HG02642 (cell line): ENCODE results near the gene PCDH9.
"Not testable (repeated sequence)": the region's sequence is repeated elsewhere in the genome, so short reads cannot be mapped to it uniquely, and the experiment has no call there.

Experiments used
- ATAC-seq: cut with Tn5 transposase; IDR thresholded peaks from one replicate; pipeline ENCODE4 v1.9.1; 2021; ENCODE audit warnings: mild to moderate bottlenecking; ENCODE audit not compliant: unreplicated experiment, poor library complexity

The PCDH9 gene

DNA sequence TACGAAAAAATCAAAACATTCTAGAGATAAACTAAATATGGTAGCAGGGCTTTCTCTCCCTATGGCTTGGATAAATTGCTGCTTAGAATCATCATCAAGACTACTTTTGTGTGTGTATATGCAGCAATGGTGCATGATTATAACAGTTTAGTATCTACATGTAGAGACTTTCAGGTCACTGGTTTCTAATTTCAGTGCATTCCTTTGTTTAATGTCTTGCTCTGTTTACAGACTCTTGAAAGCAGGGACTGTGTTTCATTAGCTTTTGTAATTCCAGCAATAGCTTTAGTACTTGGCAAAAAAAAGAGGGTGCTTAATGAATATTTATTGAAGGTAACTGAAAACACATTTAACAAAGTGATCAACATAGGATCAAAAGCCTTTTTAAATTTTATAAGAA lies 420.7 kb downstream of the PCDH9 start:
- no peak for ATAC-seq

DNA sequence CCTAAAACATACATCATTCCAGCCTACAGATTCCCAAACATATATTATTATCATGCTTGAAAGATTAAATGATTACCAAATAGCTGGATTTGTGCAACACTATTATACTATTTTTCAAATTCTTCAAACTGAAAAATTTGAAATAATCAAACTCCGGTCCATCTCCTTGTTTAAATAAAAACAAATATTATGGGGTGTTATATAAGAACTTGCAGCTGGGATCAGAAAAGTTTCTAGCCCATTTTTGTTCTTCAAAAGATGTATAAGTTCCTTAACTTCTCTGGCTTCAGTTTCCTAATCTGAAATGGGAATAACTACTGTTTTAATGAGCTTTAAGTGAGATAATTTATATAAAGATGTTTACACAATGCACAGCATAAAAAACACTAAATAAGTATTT lies 422.9 kb downstream of the PCDH9 start:
- no peak for ATAC-seq

DNA sequence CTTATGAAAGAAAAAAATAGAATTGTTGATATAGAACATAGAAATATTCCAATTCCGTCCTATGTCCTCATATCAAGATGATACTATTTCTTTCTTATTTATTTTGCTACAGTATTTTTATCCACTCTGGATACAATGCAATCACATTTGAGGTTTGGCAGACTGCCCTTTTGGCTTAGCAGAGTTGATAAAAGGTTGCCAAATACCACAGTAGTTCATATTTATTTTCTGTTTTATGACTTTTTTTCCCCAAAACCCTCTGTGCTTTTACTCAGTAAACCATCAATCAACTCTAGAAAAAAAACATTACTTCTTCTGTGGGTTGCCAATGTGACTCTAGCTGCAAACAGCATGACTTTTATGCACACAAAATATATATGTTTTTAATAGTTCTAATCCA lies 424.5 kb downstream of the PCDH9 start:
- ATAC-seq: no peak

- ATAC-seq: no peak
Measured at GRCh38 chr13:66803808-66804456, 426.2 kb downstream of the PCDH9 start.

DNA sequence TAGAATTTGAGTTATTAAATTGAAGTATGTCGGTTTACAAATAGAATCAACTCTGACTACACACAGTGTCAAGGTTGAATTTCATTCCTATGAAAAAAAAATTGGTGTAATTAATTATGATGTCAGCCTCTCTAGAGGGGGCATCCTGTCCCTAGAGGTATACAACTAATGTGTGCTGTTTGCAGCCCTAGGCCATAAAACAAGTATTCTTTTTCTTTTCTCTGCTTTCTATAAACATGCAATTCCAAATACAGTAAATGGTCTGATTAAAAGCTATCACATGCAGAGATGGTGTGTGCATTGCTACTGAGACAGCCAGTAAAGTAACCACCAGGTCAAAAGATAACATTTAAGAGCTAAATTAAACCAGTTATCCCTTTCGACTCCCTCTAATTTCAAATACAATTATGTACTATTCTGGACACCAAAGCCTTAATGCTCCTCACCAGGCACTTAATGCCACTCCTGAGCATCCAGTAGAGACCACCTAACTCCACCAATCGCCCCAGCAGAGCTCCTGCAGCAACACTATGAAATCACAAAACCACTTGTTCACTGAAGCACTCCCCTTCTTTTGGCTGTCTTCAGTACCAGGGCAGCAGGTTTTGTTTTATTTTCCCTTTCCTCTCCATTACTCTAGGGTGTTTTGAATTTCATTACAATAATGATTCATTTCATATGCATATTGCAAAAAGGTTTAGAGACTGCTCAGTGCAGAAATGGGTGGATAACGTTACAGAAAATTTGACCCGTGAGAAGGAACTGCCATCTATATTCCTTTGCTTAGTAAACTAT lies 426.9 kb downstream of the PCDH9 start:
- no peak for ATAC-seq

- no peak for ATAC-seq
Measured at GRCh38 chr13:66795636-66796035, 434.5 kb downstream of the PCDH9 start.

DNA sequence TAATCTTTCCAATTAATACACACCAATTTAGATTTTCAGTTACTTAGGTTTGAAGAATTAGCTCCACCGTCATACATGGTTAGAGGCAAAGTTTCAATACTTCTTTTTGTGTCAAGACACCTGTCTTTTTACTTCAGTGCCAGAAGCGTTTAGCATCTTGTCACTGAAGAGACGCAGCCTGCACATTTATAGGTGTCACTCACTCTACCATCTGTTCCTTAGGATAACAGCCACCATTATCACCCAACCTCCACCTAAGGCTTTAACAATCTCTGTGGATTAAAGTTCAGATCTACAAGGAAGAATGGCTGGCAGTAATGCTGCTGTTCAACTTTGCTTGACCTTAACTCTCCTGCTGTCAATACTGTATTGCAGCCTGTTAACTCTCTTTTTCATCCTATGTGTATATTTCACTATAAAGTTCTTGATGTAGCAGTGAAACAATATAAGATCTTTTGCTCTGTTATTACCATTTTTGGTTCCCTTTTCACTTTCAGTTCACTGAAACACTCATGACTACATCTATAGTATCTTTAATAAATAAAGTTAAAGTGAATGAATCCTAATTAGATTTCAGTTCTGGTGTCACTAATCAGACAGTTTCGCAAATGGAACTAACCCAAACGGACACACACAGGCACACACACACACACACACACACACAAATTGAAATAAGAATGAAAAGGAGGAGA lies 435.6 kb downstream of the PCDH9 start:
- peak; percentile 70 for ATAC-seq

DNA sequence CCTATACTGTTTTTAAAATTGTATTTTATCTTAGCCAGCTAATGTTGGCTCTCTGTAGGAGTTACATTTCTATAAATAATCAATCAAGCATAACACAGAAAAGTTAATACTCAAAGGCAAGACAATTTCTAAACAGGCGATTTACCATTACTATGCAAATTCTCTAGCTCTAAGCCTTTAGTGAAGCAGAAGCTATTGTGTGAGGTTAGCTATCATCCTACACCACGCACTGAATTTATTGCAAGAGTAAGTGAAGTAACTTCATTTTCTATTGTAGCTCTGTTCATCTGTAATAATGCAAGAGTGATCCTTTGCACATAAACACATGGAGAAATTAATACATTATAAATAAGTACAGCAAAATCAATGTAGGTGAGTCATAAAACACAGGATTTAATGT lies 439.3 kb downstream of the PCDH9 start:
- no peak for ATAC-seq

GRCh38 chr13:66781241-66781640 lies 448.9 kb downstream of the PCDH9 start:
- ATAC-seq: no peak

DNA sequence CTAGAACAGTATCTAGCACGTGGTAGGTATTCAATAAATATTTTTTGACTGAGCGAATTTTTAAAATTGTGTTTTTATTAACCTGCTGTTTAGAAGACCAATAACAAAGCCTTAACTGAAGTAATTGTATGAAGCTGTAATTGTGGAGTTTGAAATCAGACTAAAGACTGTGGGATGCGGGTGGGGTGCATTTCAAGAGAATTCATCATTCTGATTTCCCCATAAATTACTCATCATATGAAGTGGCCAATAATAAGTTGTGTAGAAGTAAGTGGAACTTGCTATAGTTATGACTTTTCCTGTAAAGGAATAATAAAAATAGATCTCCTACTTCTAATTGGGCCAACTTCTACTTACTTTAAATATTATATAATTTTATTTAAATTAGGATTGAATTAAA lies 449.3 kb downstream of the PCDH9 start:
- no peak for ATAC-seq

- ATAC-seq: no peak
Measured at GRCh38 chr13:66778461-66778860, 451.7 kb downstream of the PCDH9 start.

DNA sequence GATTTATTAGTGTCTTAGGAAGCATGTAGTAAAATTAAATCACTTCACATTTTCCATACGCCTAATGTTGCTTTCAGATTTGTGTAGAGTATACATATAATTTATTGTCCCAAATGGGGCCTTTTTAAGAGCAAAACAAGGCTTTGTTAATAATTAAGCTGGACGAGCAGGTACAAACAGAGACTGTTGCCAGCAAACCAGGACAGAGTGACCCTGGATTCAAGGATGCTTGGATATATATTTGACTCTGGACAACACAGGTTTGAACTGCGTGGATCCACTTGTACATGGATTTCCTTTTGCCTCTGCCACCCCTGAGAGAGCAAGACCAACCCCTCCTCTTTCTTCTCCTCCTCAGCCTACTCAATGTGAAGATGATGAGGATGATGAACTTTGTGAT lies 454.9 kb downstream of the PCDH9 start:
- ATAC-seq: no peak

DNA sequence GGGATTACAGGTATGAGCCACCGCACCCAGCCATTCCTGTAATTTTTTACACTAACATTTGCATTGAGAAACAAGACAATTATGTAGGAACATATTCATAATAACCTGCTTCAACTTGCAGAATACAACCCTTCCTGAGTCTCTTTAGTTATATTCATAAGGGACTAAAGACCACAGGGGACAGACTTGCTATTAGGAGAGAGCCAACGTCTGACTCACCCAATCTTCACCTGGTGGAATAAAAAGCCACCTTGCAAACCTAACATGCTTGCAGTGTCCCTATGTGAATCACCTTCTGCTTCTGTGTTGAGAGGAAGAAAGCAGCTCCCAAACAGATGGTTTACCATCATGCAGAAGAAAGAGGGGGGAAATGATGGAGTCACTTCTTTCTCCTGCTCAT lies 456.1 kb downstream of the PCDH9 start:
- ATAC-seq: no peak

DNA sequence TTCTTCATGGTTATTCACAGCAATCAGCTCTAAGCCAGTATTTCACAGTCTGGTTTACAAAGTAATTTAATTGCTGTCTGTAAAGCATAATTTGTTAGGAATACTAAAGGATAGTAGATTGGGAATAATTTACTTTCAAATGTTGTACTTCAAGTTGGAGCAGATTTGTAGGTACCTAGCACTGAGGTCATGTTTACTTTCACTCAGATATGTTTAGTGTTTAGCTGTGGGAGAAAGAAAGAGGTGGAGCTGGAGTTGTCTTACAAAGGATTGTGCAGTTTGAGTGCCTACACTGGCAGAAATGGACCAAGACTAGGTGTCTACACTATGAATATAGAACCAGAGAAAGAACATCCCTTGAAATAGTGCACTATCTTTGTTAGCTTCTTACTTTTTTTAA lies 464.6 kb downstream of the PCDH9 start:
- ATAC-seq: no peak

- not testable (repeated sequence) for ATAC-seq
Measured at GRCh38 chr13:66760678-66761077, 469.5 kb downstream of the PCDH9 start.

GRCh38 chr13:66759919-66760318 lies 470.2 kb downstream of the PCDH9 start:
- ATAC-seq: no peak

DNA sequence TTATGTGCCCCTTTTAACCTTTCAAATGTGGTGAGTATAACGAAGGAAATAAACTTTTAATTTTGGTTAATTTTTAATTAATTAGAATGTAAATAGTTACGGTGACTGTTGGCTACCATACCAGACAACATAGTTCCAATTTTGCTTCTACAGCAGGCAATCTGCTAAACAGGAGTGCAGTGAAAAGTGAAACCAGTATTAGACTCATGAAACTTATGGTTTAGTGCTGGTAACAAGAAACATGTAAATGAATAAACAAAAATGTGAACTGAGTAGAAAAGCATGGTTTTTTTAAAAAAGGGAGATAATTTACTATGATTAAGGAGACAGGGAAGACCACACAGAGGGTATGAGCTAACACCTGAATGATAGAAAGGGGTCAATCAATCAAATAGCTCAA lies 478.4 kb downstream of the PCDH9 start:
- no peak for ATAC-seq

DNA sequence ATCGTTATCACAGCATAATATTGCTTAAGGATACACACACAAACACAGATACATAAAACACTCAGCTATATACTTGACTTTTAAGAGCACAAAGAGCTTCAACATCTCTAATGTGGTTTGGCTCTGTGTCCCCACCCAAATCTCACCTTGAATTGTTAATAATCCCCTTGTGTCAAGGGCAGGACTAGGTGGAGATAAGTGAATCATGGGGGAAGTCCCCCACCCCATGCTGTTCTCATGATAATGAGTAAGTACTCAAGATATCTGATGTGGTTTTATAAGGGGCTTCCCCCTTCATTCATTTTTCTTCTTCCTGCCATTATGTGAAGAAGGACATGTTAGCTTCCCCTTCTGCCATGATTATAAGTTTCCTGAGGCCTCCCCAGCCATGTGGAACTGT lies 481.4 kb downstream of the PCDH9 start:
- no peak for ATAC-seq

GRCh38 chr13:66745307-66745706 lies 484.8 kb downstream of the PCDH9 start:
- ATAC-seq: no peak

GRCh38 chr13:66723576-66723975 lies 506.6 kb downstream of the PCDH9 start:
- ATAC-seq: no peak

DNA sequence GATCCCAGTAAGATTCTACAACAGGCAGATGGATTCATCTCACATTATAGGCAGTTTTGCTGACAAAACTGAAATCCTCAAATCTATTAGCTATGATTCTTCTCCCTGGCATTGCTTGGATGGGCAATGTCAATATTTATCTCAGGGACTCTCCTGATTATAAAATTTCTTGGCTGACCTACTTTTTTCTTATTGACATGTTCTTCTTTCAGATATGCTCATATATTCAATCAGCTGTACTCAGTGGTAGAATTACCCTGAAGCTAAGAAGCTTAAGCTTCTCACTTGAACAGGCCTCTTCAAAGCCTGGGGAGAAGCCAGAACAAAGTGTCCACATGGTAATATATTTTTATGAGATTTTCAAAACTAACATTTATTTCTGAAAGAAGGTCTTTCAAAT lies 513.6 kb downstream of the PCDH9 start:
- ATAC-seq: no peak
